Measurements from ENCODE around the gene PCDHB8.
"Not testable (repeated sequence)": the region's sequence is repeated elsewhere in the genome, so short reads cannot be mapped to it uniquely, and the experiment has no call there.

Gene PCDHB8

GRCh38 chr5:141199359-141200235, 22.0 kb downstream of the PCDHB8 start, which contains the start of gene PCDHB11:
TSS of gene PCDHB11 (plus strand) at chr5:141199627. CDS start at chr5:141199775, 148 bp downstream.
- H3K4me3 ChIP-seq (ENCODE audit: low read length) = peak within 1 kb of the TSS; percentile 23; the same call in 1 of the 2 replicates
- no peaks in the 10 kb centered on the region for H3K9me3 ChIP-seq (replicated peaks; ENCODE audit: insufficient read depth, low read length)
- no peaks in the 10 kb centered on the region for H3K9me2 ChIP-seq (replicated peaks; ENCODE audit: insufficient read depth, low read length)
- no peaks in the 10 kb centered on the region for H3K36me3 ChIP-seq (replicated peaks; ENCODE audit: insufficient read depth, low read length)
- no peaks in the 10 kb centered on the region for H4K20me1 ChIP-seq (ENCODE audit: insufficient read depth, low read length)
- TF ChIP-seq EZH2 (optimal IDR thresholded peaks at IDR 0.05; ENCODE audit: low read depth, low read length) (no peak), CTCF (IDR thresholded peaks at IDR 0.05; ENCODE audit: low read length) (peak; percentile 67)
- peak; percentile 50 for DNase-seq
- H3K4me2 ChIP-seq (ENCODE audit: low read depth, low read length) = peak within 1 kb of the TSS; percentile 9; the same call in 1 of the 2 replicates
- H3K27ac ChIP-seq (ENCODE audit: low read length) = no peak within 1 kb of the TSS
- H3F3A ChIP-seq (ENCODE audit: insufficient read depth, low read length) = no peaks in the 10 kb centered on the region
- no peak within 1 kb of the TSS for H3K9ac ChIP-seq (ENCODE audit: low read length)
- H2AFZ ChIP-seq (ENCODE audit: low read length) = 0 out of 2 replicates have a peak within 1 kb of the TSS, but pooled peaks have one; percentile 36
- no peaks in the 10 kb centered on the region for H3K27me3 ChIP-seq (replicated peaks; ENCODE audit: insufficient read depth, low read length)
- H3K79me2 ChIP-seq (ENCODE audit: low read length) = no peaks in the 10 kb centered on the region
- no peaks in the 10 kb centered on the region for H3K4me1 ChIP-seq (ENCODE audit: low read length)

DNA sequence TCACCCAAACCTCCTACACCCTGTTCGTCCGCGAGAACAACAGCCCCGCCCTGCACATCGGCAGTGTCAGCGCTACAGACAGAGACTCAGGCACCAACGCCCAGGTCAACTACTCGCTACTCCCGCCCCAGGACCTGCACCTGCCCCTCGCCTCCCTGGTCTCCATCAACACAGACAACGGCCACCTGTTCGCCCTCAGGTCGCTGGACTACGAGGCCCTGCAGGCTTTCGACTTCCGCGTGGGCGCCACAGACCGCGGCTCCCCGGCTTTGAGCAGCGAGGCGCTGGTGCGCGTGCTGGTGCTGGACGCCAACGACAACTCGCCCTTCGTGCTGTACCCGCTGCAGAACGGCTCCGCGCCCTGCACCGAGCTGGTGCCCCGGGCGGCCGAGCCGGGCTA, 23.5 kb downstream of the PCDHB8 start:
- H3K9me3 ChIP-seq (replicated peaks; ENCODE audit: insufficient read depth, low read length); DNase-seq; H2AFZ ChIP-seq (ENCODE audit: low read length); H3K4me1 ChIP-seq (ENCODE audit: low read length); H3K27ac ChIP-seq (ENCODE audit: low read length); H3K36me3 ChIP-seq (replicated peaks; ENCODE audit: insufficient read depth, low read length); H4K20me1 ChIP-seq (ENCODE audit: insufficient read depth, low read length); H3K4me3 ChIP-seq (ENCODE audit: low read length); H3K4me2 ChIP-seq (ENCODE audit: low read depth, low read length); H3K79me2 ChIP-seq (ENCODE audit: low read length); H3F3A ChIP-seq (ENCODE audit: insufficient read depth, low read length); H3K9ac ChIP-seq (ENCODE audit: low read length); H3K27me3 ChIP-seq (replicated peaks; ENCODE audit: insufficient read depth, low read length); H3K9me2 ChIP-seq (replicated peaks; ENCODE audit: insufficient read depth, low read length): not testable (repeated sequence)

GRCh38 chr5:141201646-141202045, 24.1 kb downstream of the PCDHB8 start:
- H3F3A ChIP-seq (ENCODE audit: insufficient read depth, low read length); H3K4me2 ChIP-seq (ENCODE audit: low read depth, low read length); H3K4me3 ChIP-seq (ENCODE audit: low read length); H2AFZ ChIP-seq (ENCODE audit: low read length); H3K79me2 ChIP-seq (ENCODE audit: low read length); H3K27ac ChIP-seq (ENCODE audit: low read length); H3K9me3 ChIP-seq (replicated peaks; ENCODE audit: insufficient read depth, low read length); H3K4me1 ChIP-seq (ENCODE audit: low read length); H3K9me2 ChIP-seq (replicated peaks; ENCODE audit: insufficient read depth, low read length); H4K20me1 ChIP-seq (ENCODE audit: insufficient read depth, low read length); H3K36me3 ChIP-seq (replicated peaks; ENCODE audit: insufficient read depth, low read length); H3K9ac ChIP-seq (ENCODE audit: low read length); H3K27me3 ChIP-seq (replicated peaks; ENCODE audit: insufficient read depth, low read length); DNase-seq: not testable (repeated sequence)

DNA sequence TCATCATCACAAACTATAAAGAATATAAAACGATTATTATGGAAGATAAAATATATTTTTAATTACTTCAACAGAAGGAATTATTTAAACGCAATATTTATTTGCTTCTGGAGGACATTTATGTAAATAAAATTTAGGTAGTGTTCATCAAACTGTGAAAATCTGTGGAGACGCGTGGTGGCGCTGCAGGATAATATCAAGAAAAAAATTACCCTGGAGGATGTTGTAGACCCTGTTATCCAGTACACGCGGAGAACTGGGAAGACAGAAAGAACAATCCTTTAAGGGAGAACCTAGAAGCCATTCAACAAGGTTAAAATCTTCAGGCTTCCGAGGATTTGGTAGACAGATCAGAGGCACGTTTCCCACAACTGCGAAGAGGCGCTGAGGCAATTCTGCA, 30.9 kb downstream of the PCDHB8 start, which contains the start of gene PCDHB12:
PCDHB12 (plus strand) TSS at position 242 of the 400 bp plus-strand sequence. CDS start 189 bp downstream, outside the sequence.
- no peak within 1 kb of the TSS for H3K4me2 ChIP-seq (ENCODE audit: low read depth, low read length)
- H3K27me3 ChIP-seq (replicated peaks; ENCODE audit: insufficient read depth, low read length) = 0 out of 2 replicates have a peak, but pooled peaks cover 4% of the 10 kb centered on the region
- H3K9ac ChIP-seq (ENCODE audit: low read length) = no peak within 1 kb of the TSS
- H3K79me2 ChIP-seq (ENCODE audit: low read length) = no peaks in the 10 kb centered on the region
- H3K4me1 ChIP-seq (ENCODE audit: low read length) = no peaks in the 10 kb centered on the region
- no peaks in the 10 kb centered on the region for H3F3A ChIP-seq (ENCODE audit: insufficient read depth, low read length)
- no peak within 1 kb of the TSS for H3K4me3 ChIP-seq (ENCODE audit: low read length)
- peak; percentile 37 for DNase-seq
- TF ChIP-seq EZH2 (optimal IDR thresholded peaks at IDR 0.05; ENCODE audit: low read depth, low read length) (no peak), CTCF (IDR thresholded peaks at IDR 0.05; ENCODE audit: low read length) (peak; percentile 52)
- no peaks in the 10 kb centered on the region for H4K20me1 ChIP-seq (ENCODE audit: insufficient read depth, low read length)
- H3K27ac ChIP-seq (ENCODE audit: low read length) = no peak within 1 kb of the TSS
- no peaks in the 10 kb centered on the region for H3K9me2 ChIP-seq (replicated peaks; ENCODE audit: insufficient read depth, low read length)
- no peak within 1 kb of the TSS for H2AFZ ChIP-seq (ENCODE audit: low read length)
- H3K36me3 ChIP-seq (replicated peaks; ENCODE audit: insufficient read depth, low read length) = no peaks in the 10 kb centered on the region
- H3K9me3 ChIP-seq (replicated peaks; ENCODE audit: insufficient read depth, low read length) = no peaks in the 10 kb centered on the region

- not testable (repeated sequence) for H2AFZ ChIP-seq (ENCODE audit: low read length); H3K4me1 ChIP-seq (ENCODE audit: low read length); H3K79me2 ChIP-seq (ENCODE audit: low read length); H3K4me3 ChIP-seq (ENCODE audit: low read length); H3K36me3 ChIP-seq (replicated peaks; ENCODE audit: insufficient read depth, low read length); H3K27me3 ChIP-seq (replicated peaks; ENCODE audit: insufficient read depth, low read length); H3K4me2 ChIP-seq (ENCODE audit: low read depth, low read length); DNase-seq; H3K9ac ChIP-seq (ENCODE audit: low read length); H3K27ac ChIP-seq (ENCODE audit: low read length); H3F3A ChIP-seq (ENCODE audit: insufficient read depth, low read length); H3K9me3 ChIP-seq (replicated peaks; ENCODE audit: insufficient read depth, low read length); H4K20me1 ChIP-seq (ENCODE audit: insufficient read depth, low read length); H3K9me2 ChIP-seq (replicated peaks; ENCODE audit: insufficient read depth, low read length)
Observed at GRCh38 chr5:141210281-141210680, 32.7 kb downstream of the PCDHB8 start.

- H3K9me2 ChIP-seq (replicated peaks; ENCODE audit: insufficient read depth, low read length); H3K27ac ChIP-seq (ENCODE audit: low read length); H3K4me1 ChIP-seq (ENCODE audit: low read length); H3K27me3 ChIP-seq (replicated peaks; ENCODE audit: insufficient read depth, low read length); H3K9ac ChIP-seq (ENCODE audit: low read length); H3K4me3 ChIP-seq (ENCODE audit: low read length); H4K20me1 ChIP-seq (ENCODE audit: insufficient read depth, low read length); H3K79me2 ChIP-seq (ENCODE audit: low read length); H3K4me2 ChIP-seq (ENCODE audit: low read depth, low read length); H3F3A ChIP-seq (ENCODE audit: insufficient read depth, low read length); H3K9me3 ChIP-seq (replicated peaks; ENCODE audit: insufficient read depth, low read length); DNase-seq; H3K36me3 ChIP-seq (replicated peaks; ENCODE audit: insufficient read depth, low read length); H2AFZ ChIP-seq (ENCODE audit: low read length): not testable (repeated sequence)
Observed at GRCh38 chr5:141210849-141211248, 33.3 kb downstream of the PCDHB8 start.

Measured in MM.1S (cell line).